NOMO-1 treated with DMSO at 0.1 percent for 48 hours (cell line): ENCODE results near the gene DAPK3.
"Not testable (repeated sequence)": the region's sequence is repeated elsewhere in the genome, so short reads cannot be mapped to it uniquely, and the experiment has no call there.

Source experiments
- DNase-seq: peaks from one replicate; lab custom pipeline; 2025; ENCODE audit not compliant: unreplicated experiment; lab: John Stamatoyannopoulos, UW

Gene DAPK3

GRCh38 chr19:3955688-3956087 lies 15.2 kb downstream of the DAPK3 start:
- no peak for DNase-seq

- DNase-seq = not testable (repeated sequence)
Measured at GRCh38 chr19:3955276-3955675, 15.6 kb downstream of the DAPK3 start.

- DNase-seq = no peak
Measured at GRCh38 chr19:3954107-3954506, 16.8 kb downstream of the DAPK3 start.

GRCh38 chr19:3952755-3953276 lies 18.1 kb downstream of the DAPK3 start:
- not testable (repeated sequence) for DNase-seq

GRCh38 chr19:3950871-3951861 lies 19.7 kb downstream of the DAPK3 start:
- no peak for DNase-seq

GRCh38 chr19:3949997-3950859 lies 20.7 kb downstream of the DAPK3 start:
- no peak for DNase-seq

- DNase-seq = no peak
Measured at GRCh38 chr19:3949294-3949693, 21.6 kb downstream of the DAPK3 start.

- not testable (repeated sequence) for DNase-seq
Measured at GRCh38 chr19:3947316-3947933, 23.5 kb downstream of the DAPK3 start.

GRCh38 chr19:3945838-3946237 lies 25.1 kb downstream of the DAPK3 start:
- DNase-seq = no peak

- DNase-seq = no peak
Measured at GRCh38 chr19:3944018-3944721, 26.7 kb downstream of the DAPK3 start.

- no peak for DNase-seq
Measured at GRCh38 chr19:3942790-3943409, 28.0 kb downstream of the DAPK3 start.

GRCh38 chr19:3938300-3938950 lies 32.5 kb downstream of the DAPK3 start:
- DNase-seq = not testable (repeated sequence)

- no peak for DNase-seq
Measured at GRCh38 chr19:3936506-3937442, 34.1 kb downstream of the DAPK3 start.

GRCh38 chr19:3932931-3933810 lies 37.7 kb downstream of the DAPK3 start, which contains the start of gene NMRK2:
TSS of gene NMRK2 (plus strand) at chr19:3933069. CDS start at chr19:3933672, 603 bp downstream.
- no peak for DNase-seq

GRCh38 chr19:3931041-3931440 lies 39.9 kb downstream of the DAPK3 start:
- DNase-seq = no peak

- no peak for DNase-seq
Measured at GRCh38 chr19:3923912-3924311, 47.0 kb downstream of the DAPK3 start.

GRCh38 chr19:3923096-3923758 lies 47.7 kb downstream of the DAPK3 start:
- DNase-seq = no peak
